K562 (cell line): ENCODE measurements around the gene PICK1. TPM values are rescaled to one million over a fixed set of nuclear protein-coding genes. Genes with fewer than 3 reads are reported as not detected.

Experiments
- ATAC-seq: fragments of 200-7000 bp; cut with Tn5 transposase; 3 replicates; pipeline ENCODE4 v1.9.1; 2020; ENCODE audit warnings: moderate library complexity
- BruUV-seq: library from RNA; stranded (reverse); fragments of 400-500 nt; replicated peaks from 2 replicates; lab custom pipeline; 2021; lab: Mats Ljungman, UMichigan
- CTCF ChIA-PET: fragments of 300-600 bp; formaldehyde crosslinking; extraction: SDS; loops from one replicate; lab custom pipeline; 2021; ENCODE audit warnings: low intra/inter-chr PET ratio; lab: Yijun Ruan, JAX
- POLR2A ChIA-PET: fragments of 300-600, 350-650 bp; sonication (Branson Sonifier 250); formaldehyde crosslinking; extraction: SDS; loops from one replicate; lab custom pipeline; 2021; ENCODE audit warnings: antibody characterized with exemption, inconsistent platforms; lab: Yijun Ruan, JAX
- DNase-seq, 4 experiments: peaks; one replicate each; pipeline versions ENCODE4 v3.0.0 to v3.0.0-alpha.2; 2011 to 2018; ENCODE audit warnings: low spot score in 3 of 4, mixed read lengths in 3 of 4; ENCODE audit errors: extremely low read depth in 1 of 4
- FAIRE-seq: peaks from 2 replicates; lab custom pipeline; 2011; peaks lifted over from hg19 to GRCh38; lab: Jason Lieb, UNC
- H2AFZ ChIP-seq: 2 replicates; pipeline ENCODE4 v1.6.0; 2011; ENCODE audit warnings: low read depth, low read length, control low read depth, inconsistent platforms
- H3K27ac ChIP-seq: fragments of 200-600 bp; 3 replicates; pipeline ENCODE4 v1.8.0; 2011; ENCODE audit warnings: low read depth, mild to moderate bottlenecking, control low read depth, inconsistent platforms, low read length, moderate library complexity, mixed read lengths; ENCODE audit errors: extremely low read depth
- H3K27me3 ChIP-seq, 2 experiments: fragments of 300-600 bp in 1 of 2; 2 replicates in 1 of 2; 3 replicates in 1 of 2; pipeline versions ENCODE4 v1.6.0 to v1.8.0; 2011; ENCODE audit warnings: inconsistent platforms in 2 of 2, low read length in 2 of 2, mild to moderate bottlenecking in 1 of 2, mixed read lengths in 1 of 2, moderate library complexity in 1 of 2; ENCODE audit not compliant: control insufficient read depth in 2 of 2, insufficient read depth in 2 of 2
- H3K36me3 ChIP-seq: fragments of 300-600 bp; 3 replicates; pipeline ENCODE4 v1.8.0; 2011; ENCODE audit warnings: mild to moderate bottlenecking, low read length, inconsistent platforms; ENCODE audit not compliant: control insufficient read depth, insufficient read depth
- H3K4me1 ChIP-seq, 2 experiments: fragments of 200-600 bp in 1 of 2; replicated peaks in 1 of 2; 2 replicates in 1 of 2; 3 replicates in 1 of 2; pipeline versions ENCODE4 v1.5.1 to v1.8.0; 2011; ENCODE audit warnings: inconsistent platforms in 2 of 2, low read length in 2 of 2, mild to moderate bottlenecking in 1 of 2, mixed read lengths in 1 of 2, moderate library complexity in 1 of 2; ENCODE audit not compliant: control insufficient read depth in 2 of 2, insufficient read depth in 2 of 2
- H3K4me2 ChIP-seq: 2 replicates; pipeline ENCODE4 v1.6.1; 2011; ENCODE audit warnings: low read length, control low read depth, inconsistent platforms, mixed read lengths; ENCODE audit not compliant: insufficient read depth
- H3K4me3 ChIP-seq: fragments of 200-600 bp; sonication (generic), shearing (Covaris generic); 2 replicates; pipeline ENCODE4 v1.5.1; 2016; ENCODE audit warnings: control low read depth, inconsistent platforms
- H3K79me2 ChIP-seq: fragments of 200-600 bp; 3 replicates; pipeline ENCODE4 v1.8.0; 2011; ENCODE audit warnings: low read length, inconsistent platforms; ENCODE audit not compliant: control insufficient read depth, insufficient read depth
- H3K9ac ChIP-seq, 2 experiments: 2 replicates each; pipeline versions ENCODE4 v1.6.0 to v1.6.1; 2011; ENCODE audit warnings: low read depth in 2 of 2, low read length in 2 of 2, control low read depth in 1 of 2, inconsistent platforms in 1 of 2, mild to moderate bottlenecking in 1 of 2, mixed read lengths in 1 of 2; ENCODE audit not compliant: insufficient read depth in 1 of 2
- H3K9me1 ChIP-seq: one replicate; pipeline ENCODE4 v1.6.0; 2011; ENCODE audit warnings: inconsistent platforms, mild to moderate bottlenecking, low read length, moderate library complexity; ENCODE audit not compliant: control insufficient read depth, insufficient read depth
- H3K9me3 ChIP-seq: replicated peaks from 2 replicates; pipeline ENCODE4 v1.5.1; 2011; ENCODE audit warnings: low read depth, low read length, inconsistent platforms; ENCODE audit not compliant: control insufficient read depth, insufficient read depth
- H4K20me1 ChIP-seq: replicated peaks from 2 replicates; pipeline ENCODE4 v1.6.1; 2011; ENCODE audit warnings: low read length, inconsistent platforms, mixed read lengths; ENCODE audit not compliant: control insufficient read depth, insufficient read depth
- IRF2 ChIP-seq: sonication (generic); formaldehyde crosslinking; IDR thresholded peaks from 2 replicates; pipeline ENCODE4 v1.8.1; 2022; ENCODE audit warnings: mild to moderate bottlenecking, missing genetic modification reagents
- PTBP1 ChIP-seq: fragments of 200-400 bp; formaldehyde crosslinking; IDR thresholded peaks from 2 replicates; pipeline ENCODE4 v1.6.1; 2017; ENCODE audit warnings: low read depth, low read length
- SPI1 ChIP-seq: IDR thresholded peaks from 2 replicates; pipeline ENCODE4 v1.6.1; 2011; ENCODE audit warnings: low read depth, low read length, control low read depth, borderline replicate concordance
- WGBS: fragments of 100-300 bp; shearing (Covaris generic); methylation state at CpG from one replicate; pipeline ENCODE4 v1.1.6; 2016; ENCODE audit warnings: low coverage, mixed read lengths; ENCODE audit not compliant: insufficient coverage; ENCODE audit errors: missing lambda C conversion rate; 5-methylcytosine and 5-hydroxymethylcytosine counted together
- in situ Hi-C: fragments of 300-500 bp; cut with MboI; formaldehyde crosslinking; loops from 4 replicates; pipeline ENCODE4 v1.15.0; 2018; ENCODE audit warnings: inconsistent platforms, mixed read lengths
- intact Hi-C: fragments of 100-400 bp; cut with micrococcal nuclease; formaldehyde crosslinking; loops from 2 replicates; pipeline ENCODE4 v1.14.2; 2022
- polyA plus RNA-seq, 8 experiments: library from polyadenylated mRNA; depleted of rRNA in 4 of 8; stranded (reverse) in 5 of 8; unstranded in 3 of 8; fragments of >200 nt; fragmentation: Nextera tagmentation in 2 of 8; fragmentation: Illumina TruSeq in 1 of 8; extraction: Ambion mirVana in 2 of 8; extraction: Trizol in 1 of 8; gene quantifications; 2 replicates each; pipeline versions ENCODE4 v1.2.1 to v1.2.3, GENCODE V29; 2011 to 2014; ENCODE audit warnings: inconsistent platforms in 1 of 8, missing spikeins in 1 of 8
- total RNA-seq, 7 experiments: library from RNA; depleted of rRNA in 6 of 7; stranded (reverse); fragments of >200 nt in 6 of 7; fragmentation: Illumina TruSeq in 2 of 7; extraction: Trizol in 2 of 7; gene quantifications; 2 replicates each; pipeline versions ENCODE4 v1.2.1 to v1.2.3, GENCODE V29; 2011 to 2021; ENCODE audit warnings: low replicate concordance in 1 of 7

PICK1 gene
- total and polyA plus RNA-seq, 9 of the 15 experiments (the other 6 are each of a cell fraction or from before 2014, with no cell fraction given): 0.06 to 11.0 (median 7.9) TPM; not detected in 1

GRCh38 chr22:38111925-38112355 lies 54.7 kb downstream of the PICK1 start (continued):
- no peak for TF ChIP-seq PTBP1

GRCh38 chr22:38112381-38112780 lies 55.2 kb downstream of the PICK1 start:
- Histone ChIP-seq H2AFZ (no peak overlapping the region), H3K4me2 (no peak overlapping the region), H3K9ac (no peak overlapping the region), H3K9me3 (no peaks in the 10 kb centered on the region), H3K4me1 (peaks cover 0 to 39% of the 10 kb centered on the region in 2 experiments; a peak in 2 of 5 replicates), H3K27ac (no peak overlapping the region), H3K27me3 (no peaks in the 10 kb centered on the region), H3K4me3 (no peak overlapping the region), H3K36me3 (no peaks in the 10 kb centered on the region), H3K79me2 (no peaks in the 10 kb centered on the region), H4K20me1 (no peaks in the 10 kb centered on the region), H3K9me1 (no peaks in the 10 kb centered on the region)
- WGBS: 63% methylated on average over 4 of the region's 22 CpGs
- in situ Hi-C loops: no loop called here
- TF ChIP-seq IRF2 (CRISPR knock-in tag): no peak
- TF ChIP-seq SPI1: no peak
- DNase-seq (no peak), ATAC-seq (no peak), FAIRE-seq (no peak)
- ChIA-PET CTCF (no interaction called here), POLR2A (no interaction called here)
- intact Hi-C loops: loop anchor here (10.0 kb wide), 1 partner anchor 92 kb away; the partner anchor contains the start of gene MAFF
- no TSS peak for BruUV-seq
